ENCODE measurements around the gene CCNI.

The CCNI gene

GRCh38 chr4:77002321-77003107 lies 73.3 kb downstream of the CCNI start:
- DNase-seq (ENCODE audit: low read depth) = no peak

DNA sequence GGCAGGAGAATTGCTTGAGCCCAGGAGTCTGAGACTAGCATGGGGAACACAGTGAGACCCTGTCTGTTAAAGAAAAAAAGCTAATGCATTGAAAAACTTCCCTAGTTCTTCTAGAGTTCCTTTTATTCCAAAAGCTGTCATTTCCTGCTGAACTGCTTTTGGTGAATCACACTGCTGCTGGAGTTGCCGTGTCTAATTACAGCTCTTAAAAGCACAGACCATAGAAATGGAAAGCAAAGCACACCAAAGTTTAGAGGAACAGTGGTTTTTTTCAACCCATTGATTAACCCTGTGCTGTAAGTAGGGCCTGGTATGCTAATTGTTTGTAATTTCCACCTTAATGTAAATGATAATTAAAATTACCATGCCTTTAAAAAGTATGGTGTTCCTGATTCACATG lies 73.9 kb downstream of the CCNI start:
- DNase-seq (ENCODE audit: low read depth) = no peak

GRCh38 chr4:76998251-76998901 lies 77.4 kb downstream of the CCNI start:
- DNase-seq (ENCODE audit: low read depth) = no peak

DNA sequence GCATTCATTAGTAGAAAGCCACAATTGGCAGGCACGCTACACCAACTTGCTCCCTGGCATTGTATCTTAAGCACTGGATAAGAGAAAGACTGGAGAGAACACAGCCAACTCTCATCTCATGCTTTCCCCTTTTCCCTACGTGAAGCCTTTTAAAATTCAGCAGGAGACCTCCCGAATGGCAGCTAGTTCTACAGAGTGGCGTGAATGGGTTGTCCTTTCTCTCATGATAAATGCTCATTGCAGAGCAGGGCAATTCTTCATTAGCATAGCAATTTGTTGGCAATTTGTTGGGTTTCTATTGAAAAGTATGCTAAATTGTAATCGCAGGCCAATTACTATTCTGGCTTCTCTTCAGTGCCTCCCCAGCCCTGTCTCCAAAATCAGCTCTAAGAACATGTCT lies 78.3 kb downstream of the CCNI start:
- no peak for DNase-seq (ENCODE audit: low read depth)

All from non-pigmented ciliary epithelial cell (primary cell).